Iris pigment epithelial cell (primary cell): ENCODE data around the gene NFATC1.
A peak's percentile ranks its signal among the peaks of the same experiment; 100 is the strongest.

Source experiments
- DNase-seq: peaks from one replicate; pipeline ENCODE4 v3.0.0-alpha.2; 2011; ENCODE audit warnings: low read depth

NFATC1 gene

DNA sequence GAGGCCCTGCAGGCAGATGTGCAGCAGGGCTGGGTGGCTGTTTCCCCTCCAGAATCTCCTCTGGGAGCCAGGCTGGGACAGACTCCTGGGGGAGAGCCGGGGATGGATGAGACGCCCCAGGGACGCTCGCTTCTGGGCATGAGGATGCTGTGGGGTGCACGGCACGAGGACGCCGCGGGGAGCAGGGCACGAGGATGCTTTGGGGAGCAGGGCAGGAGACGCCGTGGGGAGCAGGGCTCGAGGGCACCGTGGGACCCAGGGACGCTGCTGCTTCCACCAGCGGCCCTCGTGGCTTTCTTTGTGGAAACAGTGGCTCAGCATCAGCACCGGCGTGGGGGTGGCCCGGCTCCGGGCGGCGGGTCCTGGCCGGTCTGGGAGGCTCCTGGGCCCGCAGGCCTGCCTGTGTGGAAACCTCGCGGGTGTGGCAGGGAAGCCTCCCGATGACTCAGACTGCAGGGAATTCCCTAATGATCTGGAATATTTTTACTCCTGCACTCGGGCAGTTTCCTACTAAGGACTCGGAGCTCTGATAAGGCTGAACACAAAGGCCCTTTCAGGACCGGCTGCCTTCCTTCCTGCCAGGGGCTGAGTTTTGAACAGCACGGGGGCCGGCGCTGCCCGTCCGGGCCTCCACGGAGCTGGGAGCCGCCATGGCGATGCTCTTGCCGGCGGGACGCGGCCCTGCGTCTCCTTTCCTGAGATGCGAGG lies 62.6 kb downstream of the NFATC1 start:
- DNase-seq, result peak; percentile 69

DNA sequence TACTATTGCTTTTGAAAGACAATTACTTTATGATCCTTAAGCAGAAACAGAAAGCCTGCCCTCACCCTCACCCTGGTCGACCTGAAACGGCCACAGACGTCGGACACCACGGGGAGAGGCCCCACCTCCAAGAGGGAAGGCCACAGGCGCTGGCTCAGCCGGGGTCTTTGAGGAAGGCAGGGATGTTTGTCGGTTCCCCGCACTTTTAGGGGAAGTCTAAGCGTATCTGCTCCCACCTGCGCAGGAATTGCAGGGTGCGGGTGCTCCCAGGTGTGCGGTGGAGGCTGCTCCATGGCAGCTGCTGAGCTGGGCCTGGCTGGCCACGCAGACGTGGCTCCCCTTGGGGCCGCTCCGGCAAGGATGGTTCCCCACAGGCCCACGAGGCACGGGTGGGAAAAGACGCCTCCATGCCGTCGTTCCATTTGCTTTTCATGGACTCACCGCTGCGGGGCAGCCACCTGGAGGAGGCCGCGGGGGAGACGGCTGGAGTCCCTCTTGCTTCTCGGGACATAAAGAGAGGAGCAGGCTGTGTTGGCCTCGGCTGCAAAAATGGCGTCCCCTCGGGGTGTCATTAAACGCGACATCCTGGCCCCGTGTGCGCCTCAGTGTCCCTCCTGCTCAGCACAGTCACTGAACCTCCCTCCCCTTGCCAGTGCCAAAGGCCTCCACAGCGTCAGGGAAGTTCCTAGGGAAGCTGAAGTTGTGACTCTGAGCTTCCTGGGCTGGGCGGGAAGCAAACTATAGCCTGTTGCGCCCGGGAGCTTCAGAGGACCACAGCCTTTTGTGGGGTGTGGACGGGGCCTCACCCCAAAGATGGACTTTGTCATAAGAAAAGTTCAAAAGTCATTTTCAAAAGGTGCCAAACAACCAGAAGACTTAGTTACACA lies 63.4 kb downstream of the NFATC1 start:
- DNase-seq, result no peak

DNA sequence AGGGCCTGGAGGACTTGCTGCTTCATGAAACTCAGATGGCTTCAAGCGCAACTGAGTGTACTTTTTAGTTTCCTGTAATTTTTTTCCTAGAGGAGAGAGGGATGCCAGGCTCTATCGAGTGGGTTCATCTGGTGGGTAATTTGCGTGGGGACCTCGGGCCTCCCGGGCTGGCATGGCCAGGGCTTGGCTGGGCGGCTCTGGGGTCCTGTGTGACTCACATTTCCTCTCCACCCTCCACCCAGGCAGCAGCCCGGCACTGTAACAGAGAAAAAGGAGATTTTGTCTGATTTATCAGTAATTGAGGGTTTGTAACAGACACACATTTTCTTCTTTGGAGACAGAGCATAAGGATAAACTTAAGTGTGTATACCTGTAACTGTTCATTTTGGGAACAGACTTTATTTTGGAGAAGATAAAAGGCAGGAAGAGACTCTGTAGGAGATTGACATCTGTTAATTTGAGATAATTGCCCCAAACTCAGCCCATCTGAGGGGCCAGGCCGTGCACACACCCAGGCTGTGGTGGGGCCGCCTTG lies 64.3 kb downstream of the NFATC1 start:
- DNase-seq, result no peak

DNA sequence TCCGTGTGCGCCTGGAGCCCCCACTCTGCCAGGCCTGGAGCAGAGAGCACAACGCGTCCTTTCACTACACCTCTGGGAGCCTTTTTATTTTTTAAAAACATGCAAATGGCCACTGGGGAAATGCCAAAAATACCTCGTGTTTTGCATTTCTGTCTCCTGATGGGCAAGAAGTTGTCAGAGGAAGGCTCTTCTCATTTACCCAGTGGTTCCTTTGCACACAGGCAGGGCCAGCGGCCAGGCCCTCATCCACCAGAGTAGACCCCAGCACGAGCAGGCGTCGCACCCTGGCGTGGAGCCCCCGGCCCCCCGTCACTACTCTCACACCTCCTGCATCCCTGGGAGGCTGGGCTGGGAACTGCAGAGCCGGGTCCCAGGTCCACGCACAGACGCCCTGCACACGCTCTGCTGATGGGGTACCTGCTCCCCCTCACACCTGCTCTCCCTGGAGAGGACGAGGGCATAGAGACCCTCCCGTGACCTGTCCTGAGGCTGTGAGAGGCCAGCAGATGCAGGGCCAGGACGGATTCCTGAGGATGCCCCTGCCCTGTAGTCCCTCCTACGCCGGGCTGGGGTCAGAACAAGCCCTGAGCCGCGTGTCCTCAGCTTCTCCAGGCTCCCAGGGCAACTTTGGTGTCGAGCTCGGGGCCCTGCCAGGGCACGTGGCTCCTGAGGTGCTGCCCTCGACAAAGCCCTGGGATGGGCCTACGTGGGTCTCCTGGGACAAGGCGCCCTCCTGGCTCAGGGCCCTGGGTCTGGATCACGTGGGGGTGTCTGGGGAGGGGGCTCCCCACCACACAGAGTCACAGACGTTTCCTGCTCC lies 65.0 kb downstream of the NFATC1 start:
- DNase-seq, result no peak

DNA sequence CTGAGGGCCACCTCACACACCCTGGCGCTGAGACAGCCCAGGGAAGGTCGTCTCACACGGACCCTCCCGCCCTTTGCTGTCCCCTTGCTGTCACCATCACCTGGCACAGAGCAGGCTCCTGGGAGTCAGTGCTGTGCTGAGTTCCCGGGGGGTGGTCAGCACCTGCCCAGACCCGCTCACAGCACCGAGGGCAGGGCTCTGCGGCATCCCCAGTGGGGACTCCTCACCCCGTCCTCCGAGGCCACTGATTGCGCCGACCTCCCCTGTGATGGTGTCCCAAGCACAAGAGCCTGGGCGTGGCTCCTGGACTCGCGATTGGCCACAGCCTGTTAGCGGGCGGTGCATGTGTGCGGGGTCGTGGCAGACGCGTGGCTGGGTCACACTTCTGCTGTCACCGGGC lies 65.9 kb downstream of the NFATC1 start:
- no peak for DNase-seq

DNA sequence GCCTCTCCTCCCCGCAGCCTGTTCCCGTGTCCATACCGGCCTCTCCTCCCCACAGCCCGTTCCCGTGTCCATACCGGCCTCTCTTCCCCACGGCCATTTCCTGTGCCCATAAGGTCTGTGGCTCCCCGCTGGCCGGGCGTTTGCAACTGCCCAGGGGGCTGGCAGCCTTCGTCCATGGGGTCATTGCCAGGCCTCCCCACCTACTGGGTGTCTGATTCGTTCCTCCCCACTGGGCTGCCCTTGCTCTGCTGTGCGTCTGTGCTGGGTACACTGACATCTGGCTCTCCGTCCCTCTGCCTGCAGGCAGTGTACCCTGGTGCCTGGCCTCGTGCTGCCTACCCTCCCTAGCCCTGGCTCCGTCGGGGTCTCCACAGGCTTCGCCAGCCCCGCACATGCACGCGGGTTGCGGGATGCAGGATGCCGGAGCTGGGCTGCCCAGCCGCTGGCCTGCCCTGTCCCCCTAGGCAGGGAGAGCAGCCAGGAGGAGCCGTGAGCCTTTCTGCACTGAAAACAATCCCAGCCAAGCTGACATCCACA lies 67.8 kb downstream of the NFATC1 start:
- no peak for DNase-seq

DNA sequence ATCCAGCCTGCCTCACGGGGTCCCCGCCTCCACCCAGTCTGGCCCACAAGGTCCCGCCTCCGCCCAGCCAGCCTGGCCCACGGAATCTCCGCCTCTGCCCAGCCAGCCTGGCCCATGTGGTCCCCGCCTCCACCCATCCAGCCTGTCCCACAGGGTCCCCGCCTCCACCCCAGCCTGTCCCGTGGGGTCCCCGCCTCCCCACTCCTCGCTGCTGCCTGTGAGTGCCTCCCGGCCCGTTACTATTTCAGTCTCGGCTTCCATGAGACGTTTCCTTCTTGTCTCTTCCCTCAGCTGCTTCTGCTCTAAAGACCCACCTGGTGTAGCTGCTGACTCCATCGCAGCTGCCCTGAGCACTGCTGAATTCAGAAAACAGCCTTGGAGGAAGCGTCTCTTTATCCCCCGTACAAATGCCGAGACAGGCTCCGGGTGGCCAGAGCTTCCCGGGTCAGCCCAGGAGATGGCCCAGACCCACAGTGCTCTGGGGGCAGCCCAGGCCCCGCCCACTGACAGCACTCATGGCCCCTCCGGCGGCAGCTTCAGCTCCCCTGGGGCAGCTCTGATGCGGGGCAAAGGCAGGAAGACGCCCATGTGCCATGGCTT lies 69.8 kb downstream of the NFATC1 start:
- no peak for DNase-seq

DNA sequence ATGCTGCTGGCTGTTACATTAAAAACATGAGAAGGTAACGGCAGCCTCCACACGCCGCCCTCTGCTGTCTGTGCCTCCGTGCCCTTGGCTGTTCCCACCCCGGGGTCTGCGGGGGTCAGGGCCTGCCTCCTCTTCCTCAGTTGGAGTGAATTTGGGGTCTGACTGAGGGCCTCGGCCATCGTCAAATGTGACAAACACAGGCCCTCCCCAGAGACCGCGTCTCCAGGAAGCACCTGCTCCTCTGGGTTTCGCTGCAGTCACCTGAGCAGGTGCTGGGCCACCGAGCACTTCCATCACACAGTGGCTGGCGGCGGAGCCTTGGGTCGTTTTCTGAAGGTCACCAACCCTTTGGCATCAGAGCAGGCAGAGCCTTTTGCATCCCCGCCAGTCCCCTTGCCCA lies 70.9 kb downstream of the NFATC1 start:
- no peak for DNase-seq

DNA sequence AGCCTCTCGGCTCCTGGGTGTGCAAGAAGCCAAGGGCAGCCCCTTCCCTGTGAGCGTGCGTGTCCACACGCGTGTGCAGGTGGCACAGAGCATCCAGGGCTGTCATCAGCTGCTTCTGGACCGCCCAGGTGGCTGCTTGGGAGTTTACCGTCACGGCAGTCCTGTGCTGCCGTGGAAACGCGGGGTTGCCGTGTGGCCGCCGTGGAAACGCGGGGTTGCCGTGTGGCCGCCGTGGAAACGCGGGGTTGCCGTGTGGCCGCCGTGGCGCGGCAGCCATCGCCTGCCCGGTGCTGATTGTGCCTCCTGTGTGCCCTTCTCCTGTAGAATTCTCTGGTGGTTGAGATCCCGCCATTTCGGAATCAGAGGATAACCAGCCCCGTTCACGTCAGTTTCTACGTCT lies 71.4 kb downstream of the NFATC1 start:
- no peak for DNase-seq

DNA sequence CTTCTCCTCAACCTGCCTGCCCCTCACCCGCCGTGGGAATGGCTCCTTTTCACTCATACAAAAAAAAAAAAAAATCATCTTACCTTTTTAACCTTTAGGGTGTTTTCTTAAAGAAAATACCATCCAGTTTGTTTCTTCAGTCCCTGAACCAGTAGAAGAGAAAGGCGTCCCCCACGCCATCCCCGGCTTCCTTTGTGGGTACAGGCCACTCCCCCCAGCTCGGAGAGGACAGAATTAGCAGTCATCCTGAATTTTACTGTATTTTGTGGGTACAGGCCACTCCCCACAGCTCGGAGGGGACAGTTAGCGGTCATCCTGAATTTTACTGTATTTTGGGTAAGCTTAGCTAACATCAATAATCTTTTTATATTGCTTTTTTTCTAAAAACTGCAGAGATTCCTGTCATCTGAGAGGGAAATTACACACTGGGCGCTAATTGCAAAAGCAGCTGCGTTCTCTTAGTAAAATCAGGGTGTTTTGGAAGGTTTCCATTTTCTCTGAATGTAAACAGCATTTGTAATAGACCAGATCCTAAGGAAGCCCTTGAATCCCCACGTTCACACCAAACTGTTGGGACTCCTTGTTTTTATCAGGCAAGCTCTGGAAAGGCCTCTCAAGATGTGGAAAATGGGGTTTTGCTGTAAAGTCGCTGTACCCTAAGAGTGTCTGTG lies 72.5 kb downstream of the NFATC1 start:
- no peak for DNase-seq

DNA sequence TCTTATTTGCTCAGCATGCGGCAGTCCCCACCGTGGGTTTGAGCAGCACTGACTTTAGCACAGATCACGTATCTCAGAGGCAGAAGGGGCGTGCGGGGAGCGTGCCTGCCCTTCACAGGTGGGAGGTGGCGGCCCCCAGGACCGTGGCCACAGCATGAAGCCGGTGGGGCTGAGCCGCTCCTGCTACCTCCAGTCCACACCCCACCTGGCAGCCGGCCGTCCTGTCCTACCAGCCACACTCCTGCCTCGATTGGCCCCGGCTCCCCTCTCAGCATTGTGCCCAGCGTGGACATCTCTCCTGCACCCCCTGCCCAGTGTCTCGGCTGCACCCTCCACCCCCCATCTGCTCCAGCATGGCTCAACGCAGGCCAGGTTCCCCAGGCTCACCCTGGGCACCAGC lies 73.6 kb downstream of the NFATC1 start:
- no peak for DNase-seq

DNA sequence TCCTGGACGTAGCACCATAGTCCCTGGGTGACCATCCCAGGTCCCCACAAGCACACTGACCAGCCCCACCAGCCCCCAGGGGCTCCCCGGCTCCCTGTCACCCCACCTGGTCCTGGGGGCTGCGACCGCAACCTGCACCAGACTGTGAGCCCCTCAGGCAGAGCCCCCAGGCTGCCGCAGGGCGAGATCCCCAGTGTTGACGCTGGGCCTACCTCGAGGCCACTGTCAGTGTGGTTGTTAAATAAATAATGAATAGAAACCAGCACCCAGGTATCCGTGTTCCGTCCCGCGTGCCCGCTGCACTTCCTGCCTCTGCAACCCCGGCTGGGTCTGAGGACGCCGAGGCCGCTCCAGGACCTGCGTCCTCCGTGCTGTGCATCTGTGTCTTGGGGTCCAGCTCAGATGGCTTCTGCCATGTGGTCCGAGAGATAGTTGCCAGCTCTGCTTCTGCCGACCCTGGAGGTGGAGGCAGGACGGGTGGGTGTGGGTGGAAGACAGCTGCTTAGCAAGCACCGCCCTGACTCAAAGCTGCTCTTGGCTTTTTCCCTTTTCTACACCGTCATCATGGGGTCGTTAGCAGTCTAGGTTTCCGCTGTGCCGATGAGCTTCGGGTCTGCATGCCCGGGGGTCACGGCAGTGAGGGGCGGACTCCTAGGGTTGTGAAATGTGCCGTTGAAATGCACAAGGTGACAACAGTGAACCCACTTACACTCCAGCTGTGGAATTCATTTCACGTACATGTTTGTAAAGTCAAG lies 74.2 kb downstream of the NFATC1 start:
- DNase-seq, result no peak

DNA sequence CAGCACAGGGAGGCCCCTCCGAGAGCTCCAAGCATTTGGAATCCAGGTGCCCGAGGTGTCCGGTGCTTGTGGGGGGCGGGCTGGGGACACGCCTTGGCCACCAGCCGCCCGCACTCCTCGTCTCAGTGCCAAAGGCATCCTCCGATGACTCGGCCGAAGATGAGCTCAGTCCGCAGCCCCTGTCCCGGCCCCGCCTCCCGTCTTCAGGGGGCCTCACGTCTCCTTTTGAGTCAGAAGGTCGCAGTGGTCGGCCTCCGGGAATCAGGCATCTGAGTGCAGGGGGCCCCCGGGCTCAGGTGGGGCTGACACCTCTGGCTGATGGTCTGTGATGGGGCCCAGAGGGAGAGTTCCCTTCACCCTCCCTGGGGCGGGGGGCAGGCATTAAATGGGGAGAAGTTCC lies 74.8 kb downstream of the NFATC1 start:
- DNase-seq, result no peak

DNA sequence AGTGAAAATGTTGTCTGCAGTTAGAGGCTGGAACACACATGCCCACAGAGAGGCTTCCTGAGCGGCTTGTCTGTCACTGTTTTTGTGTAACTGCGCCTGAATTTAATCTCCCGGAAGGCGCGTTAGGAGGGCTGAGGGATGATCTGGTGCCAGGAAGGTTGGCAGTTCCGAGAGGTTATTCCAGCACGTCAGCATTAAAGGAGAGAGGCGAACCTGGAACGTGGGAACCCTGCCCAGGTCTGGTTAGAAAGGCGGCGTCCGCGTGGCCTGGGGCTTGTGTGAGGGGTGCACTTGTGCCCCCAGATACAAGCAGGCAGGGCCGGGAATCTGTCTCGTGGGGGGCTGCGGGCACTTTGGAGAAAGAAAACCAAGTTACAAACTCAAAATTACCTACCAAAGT lies 75.3 kb downstream of the NFATC1 start:
- no peak for DNase-seq

DNA sequence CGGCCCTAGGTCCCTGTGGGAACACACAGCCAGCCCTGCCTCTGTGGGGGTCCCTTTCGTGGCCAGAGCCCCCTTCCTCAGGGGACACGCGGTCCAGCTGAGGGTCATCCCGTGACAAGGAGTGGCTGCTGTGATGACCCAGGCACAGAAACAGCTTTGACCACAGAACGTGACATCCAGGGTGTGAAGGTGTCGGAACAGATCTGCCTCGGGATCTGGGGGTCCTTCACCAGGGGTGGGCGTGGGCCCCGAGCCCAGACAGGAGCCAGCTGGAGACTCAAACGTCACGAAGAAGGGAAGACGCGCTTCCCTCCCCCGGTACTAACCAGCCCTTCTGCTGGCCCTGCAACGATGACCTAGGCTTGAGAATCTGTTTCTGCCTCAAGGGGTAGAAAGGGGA lies 75.9 kb downstream of the NFATC1 start:
- no peak for DNase-seq

DNA sequence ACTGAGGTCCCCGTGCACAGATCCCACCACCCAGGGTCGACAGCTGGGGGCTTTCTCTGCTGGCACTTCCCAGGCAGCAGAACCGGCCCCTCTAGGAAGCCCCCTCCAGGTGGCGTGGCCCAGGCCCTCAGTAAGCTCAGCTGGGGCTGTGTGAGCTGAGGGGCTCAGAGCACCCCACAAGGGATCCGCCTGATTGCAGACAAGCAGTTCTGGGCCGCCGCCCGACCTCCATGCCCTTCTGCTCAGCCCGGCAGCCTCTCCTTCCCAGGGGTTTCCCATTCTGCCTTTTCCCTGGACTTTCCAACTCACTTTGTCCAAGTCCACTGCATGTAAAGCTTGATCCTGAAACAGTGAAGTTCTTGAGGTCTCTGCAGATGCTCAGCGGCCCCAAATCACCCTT lies 76.4 kb downstream of the NFATC1 start:
- DNase-seq, result no peak

DNA sequence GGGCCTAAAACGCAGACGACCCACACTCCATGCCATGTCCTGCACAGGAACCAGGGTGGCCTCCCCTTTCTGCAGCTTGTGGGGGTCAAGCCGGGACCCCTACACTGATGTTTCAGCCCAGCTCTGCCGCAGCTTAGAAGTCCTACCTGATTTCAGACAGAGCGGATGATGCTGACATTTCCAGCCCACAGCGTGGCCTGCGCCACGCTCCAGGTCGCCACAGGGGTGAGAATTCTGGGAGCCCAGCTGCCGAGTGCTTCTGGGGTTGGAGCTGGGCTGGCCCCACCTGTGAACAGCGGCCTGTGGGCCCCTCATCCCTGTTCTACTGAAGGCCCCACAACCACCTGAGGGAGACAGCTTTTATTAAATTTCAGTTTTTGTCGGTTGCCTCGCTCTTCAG lies 77.2 kb downstream of the NFATC1 start:
- no peak for DNase-seq

DNA sequence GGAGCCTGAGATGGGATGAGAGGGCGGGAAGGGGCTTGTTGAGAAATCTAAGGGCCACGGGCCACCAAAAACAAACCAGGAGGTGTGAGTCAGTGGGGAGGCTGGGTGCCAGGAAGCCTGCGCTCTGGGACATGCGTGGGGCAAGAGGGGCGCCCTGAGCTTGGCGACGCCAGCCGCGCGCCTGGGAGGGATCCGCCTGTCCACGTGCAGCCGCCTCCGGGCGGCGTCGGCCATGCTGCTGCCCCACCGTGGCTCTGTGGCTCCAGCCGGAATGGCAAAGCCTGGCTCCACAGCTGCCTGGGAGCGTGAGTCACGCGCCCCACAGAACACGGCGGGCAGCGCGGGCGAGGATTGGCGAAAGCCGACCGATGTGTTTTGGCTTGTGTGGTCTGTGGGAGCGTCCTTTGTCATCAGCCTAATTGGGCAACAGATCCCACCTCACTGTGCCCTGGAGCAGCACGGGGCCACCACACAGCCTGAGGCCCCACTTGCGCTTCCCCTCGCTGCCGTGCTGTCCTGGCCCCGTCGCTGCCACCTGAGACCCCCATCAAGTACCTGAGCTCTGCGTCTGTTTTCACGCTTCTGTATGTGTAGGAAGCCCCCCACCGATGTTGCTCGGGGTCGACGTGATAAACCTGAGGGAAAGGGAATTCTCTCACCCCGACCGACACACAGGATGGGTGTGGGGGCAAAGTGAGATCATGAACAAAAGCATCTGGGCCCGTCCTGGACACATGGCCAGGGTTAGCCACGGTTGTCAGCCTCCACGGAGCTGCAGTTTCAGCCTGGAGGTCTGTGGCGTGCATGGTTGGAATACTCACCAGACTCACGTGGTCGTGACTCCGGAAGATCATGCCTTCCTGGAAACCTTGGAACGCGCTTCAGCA lies 80.5 kb downstream of the NFATC1 start:
- no peak for DNase-seq

DNA sequence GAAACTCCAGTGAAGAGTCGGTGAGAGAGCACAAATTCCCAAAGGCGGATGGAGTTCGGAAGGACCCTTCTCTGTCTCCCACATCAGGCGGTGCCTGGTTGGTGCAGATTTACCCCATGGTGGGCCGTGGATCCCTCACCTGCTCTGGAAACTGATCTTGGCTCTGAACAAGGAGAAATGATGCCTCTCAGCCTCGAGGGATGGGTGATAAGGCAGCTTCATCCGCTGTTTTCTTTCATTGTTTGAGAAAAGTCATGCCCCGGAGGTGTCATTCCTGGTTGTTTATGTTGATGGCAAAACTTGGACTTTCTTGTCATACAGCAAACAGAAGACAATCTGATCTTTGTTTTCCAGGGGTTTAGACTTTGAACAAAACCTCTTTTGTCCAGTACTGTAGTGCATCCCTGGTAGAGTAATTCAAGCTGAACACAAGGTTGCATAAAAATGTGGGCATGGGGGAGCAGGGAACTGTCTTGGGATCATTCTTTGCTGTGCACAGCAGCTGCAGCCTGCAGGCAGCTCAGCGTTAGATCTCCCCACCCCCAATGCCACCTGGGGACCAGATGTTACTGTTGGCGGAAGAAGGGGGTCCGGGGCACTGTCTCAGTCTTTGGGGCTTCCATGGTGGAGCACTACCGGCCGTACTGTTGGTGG lies 81.3 kb downstream of the NFATC1 start:
- no peak for DNase-seq
